Stomach (tissue), 4 donors: ENCODE data around the gene R3HCC1L.

Source experiments
- EP300 ChIP-seq: sonication (generic); formaldehyde crosslinking; IDR thresholded peaks from one replicate; pipeline ENCODE4 v1.6.1; 2017; ENCODE audit warnings: antibody characterized with exemption
- POLR2A ChIP-seq, 4 donors: fragments of 450-650 bp; IDR thresholded peaks; one replicate each; pipeline ENCODE4 v1.6.1; 2016; ENCODE audit warnings: antibody characterized with exemption in 4 of 4, control low read depth in 2 of 4, mild to moderate bottlenecking in 1 of 4, moderate library complexity in 1 of 4
- POLR2AphosphoS5 ChIP-seq, 3 donors: sonication (generic); formaldehyde crosslinking; IDR thresholded peaks; one replicate each; pipeline ENCODE4 v1.6.1; 2016; ENCODE audit warnings: antibody characterized with exemption in 3 of 3
- TF ChIP-seq, protein P1 (sequence below), 7 experiments: fragments of 450-650 bp in 4 of 7; fragments of 200-600 bp in 3 of 7; sonication (generic) in 3 of 7; IDR thresholded peaks; one replicate each; pipeline ENCODE4 v1.5.1; 2016 to 2019; ENCODE audit warnings: antibody characterized with exemption in 7 of 7, control low read depth in 2 of 7, mild to moderate bottlenecking in 1 of 7

- TF ChIP-seq, protein P1, sequence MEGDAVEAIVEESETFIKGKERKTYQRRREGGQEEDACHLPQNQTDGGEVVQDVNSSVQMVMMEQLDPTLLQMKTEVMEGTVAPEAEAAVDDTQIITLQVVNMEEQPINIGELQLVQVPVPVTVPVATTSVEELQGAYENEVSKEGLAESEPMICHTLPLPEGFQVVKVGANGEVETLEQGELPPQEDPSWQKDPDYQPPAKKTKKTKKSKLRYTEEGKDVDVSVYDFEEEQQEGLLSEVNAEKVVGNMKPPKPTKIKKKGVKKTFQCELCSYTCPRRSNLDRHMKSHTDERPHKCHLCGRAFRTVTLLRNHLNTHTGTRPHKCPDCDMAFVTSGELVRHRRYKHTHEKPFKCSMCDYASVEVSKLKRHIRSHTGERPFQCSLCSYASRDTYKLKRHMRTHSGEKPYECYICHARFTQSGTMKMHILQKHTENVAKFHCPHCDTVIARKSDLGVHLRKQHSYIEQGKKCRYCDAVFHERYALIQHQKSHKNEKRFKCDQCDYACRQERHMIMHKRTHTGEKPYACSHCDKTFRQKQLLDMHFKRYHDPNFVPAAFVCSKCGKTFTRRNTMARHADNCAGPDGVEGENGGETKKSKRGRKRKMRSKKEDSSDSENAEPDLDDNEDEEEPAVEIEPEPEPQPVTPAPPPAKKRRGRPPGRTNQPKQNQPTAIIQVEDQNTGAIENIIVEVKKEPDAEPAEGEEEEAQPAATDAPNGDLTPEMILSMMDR (IDR thresholded peaks at IDR 0.05): no peak
- TF ChIP-seq EP300 (no peak), POLR2A (IDR thresholded peaks at IDR 0.05) (no peak), POLR2AphosphoS5 (IDR thresholded peaks at IDR 0.05) (no peak)
Measured at GRCh38 chr10:98260752-98261151, 126.3 kb downstream of the R3HCC1L start.
